ENCODE data around the gene ULK2.

The ULK2 gene

GRCh38 chr17:19766421-19767270, 101.1 kb downstream of the ULK2 start (continued):
- TF ChIP-seq, protein P1, sequence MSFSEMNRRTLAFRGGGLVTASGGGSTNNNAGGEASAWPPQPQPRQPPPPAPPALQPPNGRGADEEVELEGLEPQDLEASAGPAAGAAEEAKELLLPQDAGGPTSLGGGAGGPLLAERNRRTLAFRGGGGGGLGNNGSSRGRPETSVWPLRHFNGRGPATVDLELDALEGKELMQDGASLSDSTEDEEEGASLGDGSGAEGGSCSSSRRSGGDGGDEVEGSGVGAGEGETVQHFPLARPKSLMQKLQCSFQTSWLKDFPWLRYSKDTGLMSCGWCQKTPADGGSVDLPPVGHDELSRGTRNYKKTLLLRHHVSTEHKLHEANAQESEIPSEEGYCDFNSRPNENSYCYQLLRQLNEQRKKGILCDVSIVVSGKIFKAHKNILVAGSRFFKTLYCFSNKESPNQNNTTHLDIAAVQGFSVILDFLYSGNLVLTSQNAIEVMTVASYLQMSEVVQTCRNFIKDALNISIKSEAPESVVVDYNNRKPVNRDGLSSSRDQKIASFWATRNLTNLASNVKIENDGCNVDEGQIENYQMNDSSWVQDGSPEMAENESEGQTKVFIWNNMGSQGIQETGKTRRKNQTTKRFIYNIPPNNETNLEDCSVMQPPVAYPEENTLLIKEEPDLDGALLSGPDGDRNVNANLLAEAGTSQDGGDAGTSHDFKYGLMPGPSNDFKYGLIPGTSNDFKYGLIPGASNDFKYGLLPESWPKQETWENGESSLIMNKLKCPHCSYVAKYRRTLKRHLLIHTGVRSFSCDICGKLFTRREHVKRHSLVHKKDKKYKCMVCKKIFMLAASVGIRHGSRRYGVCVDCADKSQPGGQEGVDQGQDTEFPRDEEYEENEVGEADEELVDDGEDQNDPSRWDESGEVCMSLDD (tag by site-specific recombination; IDR thresholded peaks at IDR 0.05) = peak; percentile 77; the same call in 1 of the 2 replicates
- TF ChIP-seq ZIC2 (tag by site-specific recombination; IDR thresholded peaks at IDR 0.05) (0 out of 2 replicates have a peak, but pooled peaks have one; percentile 62), ZSCAN30 (tag by site-specific recombination; IDR thresholded peaks at IDR 0.05) (peak; percentile 61; the same call in 1 of the 2 replicates), ZBTB48 (tag by site-specific recombination; IDR thresholded peaks at IDR 0.05) (0 out of 2 replicates have a peak, but pooled peaks have one; percentile 42), PBX3 (CRISPR knock-in tag; IDR thresholded peaks at IDR 0.05) (0 out of 2 replicates have a peak, but pooled peaks have one; percentile 36), ZNF274 (IDR thresholded peaks at IDR 0.05; ENCODE audit: low read length) (no peak), ZNF274 (tag by site-specific recombination; IDR thresholded peaks at IDR 0.05; ENCODE audit: borderline replicate concordance) (no peak), ZBTB8A (tag by site-specific recombination; IDR thresholded peaks at IDR 0.05) (0 out of 2 replicates have a peak, but pooled peaks have one; percentile 41), ZNF335 (tag by site-specific recombination; conservative IDR thresholded peaks at IDR 0.05) (peak; percentile 48), ZNF2 (tag by site-specific recombination; IDR thresholded peaks at IDR 0.05) (0 out of 2 replicates have a peak, but pooled peaks have one; percentile 35), ZNF654 (tag by site-specific recombination; IDR thresholded peaks at IDR 0.05; ENCODE audit: low read depth) (peak; percentile 83)
- TF ChIP-seq, protein P2, sequence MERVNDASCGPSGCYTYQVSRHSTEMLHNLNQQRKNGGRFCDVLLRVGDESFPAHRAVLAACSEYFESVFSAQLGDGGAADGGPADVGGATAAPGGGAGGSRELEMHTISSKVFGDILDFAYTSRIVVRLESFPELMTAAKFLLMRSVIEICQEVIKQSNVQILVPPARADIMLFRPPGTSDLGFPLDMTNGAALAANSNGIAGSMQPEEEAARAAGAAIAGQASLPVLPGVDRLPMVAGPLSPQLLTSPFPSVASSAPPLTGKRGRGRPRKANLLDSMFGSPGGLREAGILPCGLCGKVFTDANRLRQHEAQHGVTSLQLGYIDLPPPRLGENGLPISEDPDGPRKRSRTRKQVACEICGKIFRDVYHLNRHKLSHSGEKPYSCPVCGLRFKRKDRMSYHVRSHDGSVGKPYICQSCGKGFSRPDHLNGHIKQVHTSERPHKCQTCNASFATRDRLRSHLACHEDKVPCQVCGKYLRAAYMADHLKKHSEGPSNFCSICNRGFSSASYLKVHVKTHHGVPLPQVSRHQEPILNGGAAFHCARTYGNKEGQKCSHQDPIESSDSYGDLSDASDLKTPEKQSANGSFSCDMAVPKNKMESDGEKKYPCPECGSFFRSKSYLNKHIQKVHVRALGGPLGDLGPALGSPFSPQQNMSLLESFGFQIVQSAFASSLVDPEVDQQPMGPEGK (tag by site-specific recombination; IDR thresholded peaks at IDR 0.05) = 0 out of 2 replicates have a peak, but pooled peaks have one; percentile 30
- TF ChIP-seq, protein P3, sequence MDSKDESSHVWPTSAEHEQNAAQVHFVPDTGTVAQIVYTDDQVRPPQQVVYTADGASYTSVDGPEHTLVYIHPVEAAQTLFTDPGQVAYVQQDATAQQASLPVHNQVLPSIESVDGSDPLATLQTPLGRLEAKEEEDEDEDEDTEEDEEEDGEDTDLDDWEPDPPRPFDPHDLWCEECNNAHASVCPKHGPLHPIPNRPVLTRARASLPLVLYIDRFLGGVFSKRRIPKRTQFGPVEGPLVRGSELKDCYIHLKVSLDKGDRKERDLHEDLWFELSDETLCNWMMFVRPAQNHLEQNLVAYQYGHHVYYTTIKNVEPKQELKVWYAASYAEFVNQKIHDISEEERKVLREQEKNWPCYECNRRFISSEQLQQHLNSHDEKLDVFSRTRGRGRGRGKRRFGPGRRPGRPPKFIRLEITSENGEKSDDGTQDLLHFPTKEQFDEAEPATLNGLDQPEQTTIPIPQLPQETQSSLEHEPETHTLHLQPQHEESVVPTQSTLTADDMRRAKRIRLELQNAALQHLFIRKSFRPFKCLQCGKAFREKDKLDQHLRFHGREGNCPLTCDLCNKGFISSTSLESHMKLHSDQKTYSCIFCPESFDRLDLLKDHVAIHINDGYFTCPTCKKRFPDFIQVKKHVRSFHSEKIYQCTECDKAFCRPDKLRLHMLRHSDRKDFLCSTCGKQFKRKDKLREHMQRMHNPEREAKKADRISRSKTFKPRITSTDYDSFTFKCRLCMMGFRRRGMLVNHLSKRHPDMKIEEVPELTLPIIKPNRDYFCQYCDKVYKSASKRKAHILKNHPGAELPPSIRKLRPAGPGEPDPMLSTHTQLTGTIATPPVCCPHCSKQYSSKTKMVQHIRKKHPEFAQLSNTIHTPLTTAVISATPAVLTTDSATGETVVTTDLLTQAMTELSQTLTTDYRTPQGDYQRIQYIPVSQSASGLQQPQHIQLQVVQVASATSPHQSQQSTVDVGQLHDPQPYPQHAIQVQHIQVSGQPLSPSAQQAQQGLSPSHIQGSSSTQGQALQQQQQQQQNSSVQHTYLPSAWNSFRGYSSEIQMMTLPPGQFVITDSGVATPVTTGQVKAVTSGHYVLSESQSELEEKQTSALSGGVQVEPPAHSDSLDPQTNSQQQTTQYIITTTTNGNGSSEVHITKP (tag by site-specific recombination; IDR thresholded peaks at IDR 0.05) = peak; percentile 54; the same call in 1 of the 2 replicates

DNA sequence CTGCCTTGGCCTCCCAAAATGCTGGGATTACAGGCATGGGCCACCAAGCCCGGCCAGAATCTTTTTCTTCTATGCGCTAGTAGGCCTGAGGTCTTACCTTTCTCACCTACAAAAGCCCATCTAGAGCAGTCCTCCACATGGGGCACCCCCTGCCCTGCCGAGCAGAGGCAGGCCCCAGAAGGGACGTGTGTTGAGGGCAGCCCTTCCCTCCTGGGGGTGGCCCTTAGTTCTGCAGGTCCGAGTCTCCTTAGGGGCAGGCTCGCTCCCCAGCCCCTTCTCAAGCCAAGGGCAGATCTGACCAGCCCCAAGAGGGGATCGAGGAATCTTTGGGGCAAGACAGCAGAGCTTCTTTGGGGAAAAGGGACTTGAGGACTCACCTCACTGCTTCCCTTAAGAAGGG, 101.7 kb downstream of the ULK2 start:
- no peak overlapping the region for H3K4me3 ChIP-seq (ENCODE audit: low read depth, low read length)
- H3K27ac ChIP-seq (ENCODE audit: extremely low read depth, low read depth, low read length) = no peak overlapping the region
- CTCF ChIA-PET = interaction anchor here (0.7 to 10.1 kb wide), 52 partner anchors 9 to 449 kb away, joined by 3 to 173 read pairs (median 4); partner anchors contain the start of genes ALDH3A1, ALDH3A2, B9D1 and SLC47A1
- no peaks in the 10 kb centered on the region for H3K9me3 ChIP-seq (ENCODE audit: control insufficient read depth, insufficient read depth, low read depth, low read length)
- POLR2A ChIA-PET = interaction anchor here (0.6 to 1.1 kb wide), 2 partner anchors 21 to 100 kb away, joined by 3 read pairs; no protein-coding TSS in a partner anchor
- peaks cover 0 to 7% of the 10 kb centered on the region in 2 experiments; a peak in 2 of 3 replicates for H3K36me3 ChIP-seq (ENCODE audit: control insufficient read depth in 2 of 2, insufficient read depth in 1 of 2, low read length in 2 of 2)
- H3K4me1 ChIP-seq (ENCODE audit: control insufficient read depth, insufficient read depth, low read length) = no peaks in the 10 kb centered on the region
- TF ChIP-seq EGR2 (tag by site-specific recombination; IDR thresholded peaks at IDR 0.05; ENCODE audit: low read depth) = no peak
- TF ChIP-seq, protein P4, sequence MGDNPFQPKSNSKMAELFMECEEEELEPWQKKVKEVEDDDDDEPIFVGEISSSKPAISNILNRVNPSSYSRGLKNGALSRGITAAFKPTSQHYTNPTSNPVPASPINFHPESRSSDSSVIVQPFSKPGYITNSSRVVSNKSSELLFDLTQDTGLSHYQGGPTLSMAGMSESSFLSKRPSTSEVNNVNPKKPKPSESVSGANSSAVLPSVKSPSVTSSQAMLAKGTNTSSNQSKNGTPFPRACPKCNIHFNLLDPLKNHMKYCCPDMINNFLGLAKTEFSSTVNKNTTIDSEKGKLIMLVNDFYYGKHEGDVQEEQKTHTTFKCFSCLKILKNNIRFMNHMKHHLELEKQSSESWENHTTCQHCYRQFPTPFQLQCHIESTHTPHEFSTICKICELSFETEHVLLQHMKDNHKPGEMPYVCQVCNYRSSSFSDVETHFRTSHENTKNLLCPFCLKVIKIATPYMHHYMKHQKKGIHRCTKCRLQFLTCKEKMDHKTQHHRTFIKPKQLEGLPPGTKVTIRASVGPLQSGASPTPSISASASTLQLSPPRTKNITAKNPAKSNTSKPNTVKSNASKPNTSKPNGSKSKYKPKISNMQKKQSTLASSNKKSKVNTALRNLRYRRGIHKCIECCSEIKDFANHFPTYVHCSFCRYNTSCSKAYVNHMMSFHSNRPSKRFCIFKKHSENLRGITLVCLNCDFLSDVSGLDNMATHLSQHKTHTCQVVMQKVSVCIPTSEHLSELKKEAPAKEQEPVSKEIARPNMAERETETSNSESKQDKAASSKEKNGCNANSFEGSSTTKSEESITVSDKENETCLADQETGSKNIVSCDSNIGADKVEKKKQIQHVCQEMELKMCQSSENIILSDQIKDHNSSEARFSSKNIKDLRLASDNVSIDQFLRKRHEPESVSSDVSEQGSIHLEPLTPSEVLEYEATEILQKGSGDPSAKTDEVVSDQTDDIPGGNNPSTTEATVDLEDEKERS (tag by site-specific recombination; IDR thresholded peaks at IDR 0.05) = no peak
- TF ChIP-seq ZNF544 (tag by site-specific recombination; IDR thresholded peaks at IDR 0.05) = no peak
- no peak for TF ChIP-seq ZSCAN23 (tag by site-specific recombination; IDR thresholded peaks at IDR 0.05)
- no peak for TF ChIP-seq ZNF114 (tag by site-specific recombination; IDR thresholded peaks at IDR 0.05)
- TF ChIP-seq, protein P5, sequence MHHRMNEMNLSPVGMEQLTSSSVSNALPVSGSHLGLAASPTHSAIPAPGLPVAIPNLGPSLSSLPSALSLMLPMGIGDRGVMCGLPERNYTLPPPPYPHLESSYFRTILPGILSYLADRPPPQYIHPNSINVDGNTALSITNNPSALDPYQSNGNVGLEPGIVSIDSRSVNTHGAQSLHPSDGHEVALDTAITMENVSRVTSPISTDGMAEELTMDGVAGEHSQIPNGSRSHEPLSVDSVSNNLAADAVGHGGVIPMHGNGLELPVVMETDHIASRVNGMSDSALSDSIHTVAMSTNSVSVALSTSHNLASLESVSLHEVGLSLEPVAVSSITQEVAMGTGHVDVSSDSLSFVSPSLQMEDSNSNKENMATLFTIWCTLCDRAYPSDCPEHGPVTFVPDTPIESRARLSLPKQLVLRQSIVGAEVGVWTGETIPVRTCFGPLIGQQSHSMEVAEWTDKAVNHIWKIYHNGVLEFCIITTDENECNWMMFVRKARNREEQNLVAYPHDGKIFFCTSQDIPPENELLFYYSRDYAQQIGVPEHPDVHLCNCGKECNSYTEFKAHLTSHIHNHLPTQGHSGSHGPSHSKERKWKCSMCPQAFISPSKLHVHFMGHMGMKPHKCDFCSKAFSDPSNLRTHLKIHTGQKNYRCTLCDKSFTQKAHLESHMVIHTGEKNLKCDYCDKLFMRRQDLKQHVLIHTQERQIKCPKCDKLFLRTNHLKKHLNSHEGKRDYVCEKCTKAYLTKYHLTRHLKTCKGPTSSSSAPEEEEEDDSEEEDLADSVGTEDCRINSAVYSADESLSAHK (tag by site-specific recombination; IDR thresholded peaks at IDR 0.05) = no peak
